Astrocyte of the spinal cord (primary cell): ENCODE results near the gene RIPK3.

Experiments used
- DNase-seq: peaks from one replicate; pipeline ENCODE4 v3.0.0; 2011; ENCODE audit warnings: low read depth, low spot score
- H3K4me3 ChIP-seq: 2 replicates; pipeline ENCODE4 v1.5.1; 2011; ENCODE audit warnings: low read depth, mild to moderate bottlenecking, low read length, moderate library complexity
- in situ Hi-C: cut with HindIII; loops from 2 replicates; pipeline ENCODE4 v1.10.0; 2017; ENCODE audit warnings: low sequenced_read_pairs
- TF ChIP-seq, protein P1 (sequence below): IDR thresholded peaks from 2 replicates; pipeline ENCODE4 v1.5.1; 2012; ENCODE audit warnings: low read depth, mild to moderate bottlenecking, low read length, inconsistent platforms

The RIPK3 gene

DNA sequence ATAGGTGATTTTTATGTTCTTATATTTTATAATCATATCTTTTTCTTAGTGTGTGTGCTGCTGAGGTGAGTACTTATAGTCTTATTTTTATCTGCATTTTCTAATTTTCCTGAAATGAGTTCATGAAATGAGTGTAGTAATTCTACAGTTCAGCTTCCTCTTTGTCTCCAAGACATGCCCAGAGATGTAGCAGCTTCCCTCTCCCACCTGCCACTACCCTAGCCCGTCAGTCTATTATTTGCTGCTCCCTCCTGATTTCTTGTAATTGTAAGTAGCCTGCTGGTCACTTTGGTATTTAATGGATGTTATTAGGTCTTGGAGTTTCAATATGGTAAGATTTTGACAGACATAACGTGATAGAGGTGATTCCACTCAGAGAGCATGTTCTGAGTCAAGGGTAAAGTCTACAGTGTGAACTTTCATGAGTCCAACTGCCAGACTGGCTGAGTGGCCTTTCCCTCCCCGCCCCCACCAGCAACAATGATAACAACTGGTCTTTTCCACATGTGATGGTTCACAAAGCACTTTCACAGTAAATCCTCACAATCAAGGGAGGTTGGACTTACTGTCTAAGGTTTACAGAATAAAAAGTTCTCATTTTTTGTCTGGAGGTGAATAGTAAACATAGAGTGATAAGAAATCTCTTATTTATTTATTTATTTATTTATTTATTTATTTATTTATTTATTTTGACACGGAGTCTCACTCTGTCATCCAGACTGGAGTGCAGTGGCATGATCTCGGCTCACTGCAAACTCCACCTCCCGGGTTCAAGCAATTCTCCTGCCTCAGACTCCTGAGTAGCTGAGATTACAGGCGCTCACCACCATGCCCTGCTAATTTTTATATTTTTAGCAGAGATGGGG is 4.2 kb upstream of the RIPK3 start:
- DNase-seq = no peak
- no peak overlapping the region for H3K4me3 ChIP-seq
- TF ChIP-seq, protein P1, sequence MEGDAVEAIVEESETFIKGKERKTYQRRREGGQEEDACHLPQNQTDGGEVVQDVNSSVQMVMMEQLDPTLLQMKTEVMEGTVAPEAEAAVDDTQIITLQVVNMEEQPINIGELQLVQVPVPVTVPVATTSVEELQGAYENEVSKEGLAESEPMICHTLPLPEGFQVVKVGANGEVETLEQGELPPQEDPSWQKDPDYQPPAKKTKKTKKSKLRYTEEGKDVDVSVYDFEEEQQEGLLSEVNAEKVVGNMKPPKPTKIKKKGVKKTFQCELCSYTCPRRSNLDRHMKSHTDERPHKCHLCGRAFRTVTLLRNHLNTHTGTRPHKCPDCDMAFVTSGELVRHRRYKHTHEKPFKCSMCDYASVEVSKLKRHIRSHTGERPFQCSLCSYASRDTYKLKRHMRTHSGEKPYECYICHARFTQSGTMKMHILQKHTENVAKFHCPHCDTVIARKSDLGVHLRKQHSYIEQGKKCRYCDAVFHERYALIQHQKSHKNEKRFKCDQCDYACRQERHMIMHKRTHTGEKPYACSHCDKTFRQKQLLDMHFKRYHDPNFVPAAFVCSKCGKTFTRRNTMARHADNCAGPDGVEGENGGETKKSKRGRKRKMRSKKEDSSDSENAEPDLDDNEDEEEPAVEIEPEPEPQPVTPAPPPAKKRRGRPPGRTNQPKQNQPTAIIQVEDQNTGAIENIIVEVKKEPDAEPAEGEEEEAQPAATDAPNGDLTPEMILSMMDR = no peak
- in situ Hi-C loops = no loop called here

DNA sequence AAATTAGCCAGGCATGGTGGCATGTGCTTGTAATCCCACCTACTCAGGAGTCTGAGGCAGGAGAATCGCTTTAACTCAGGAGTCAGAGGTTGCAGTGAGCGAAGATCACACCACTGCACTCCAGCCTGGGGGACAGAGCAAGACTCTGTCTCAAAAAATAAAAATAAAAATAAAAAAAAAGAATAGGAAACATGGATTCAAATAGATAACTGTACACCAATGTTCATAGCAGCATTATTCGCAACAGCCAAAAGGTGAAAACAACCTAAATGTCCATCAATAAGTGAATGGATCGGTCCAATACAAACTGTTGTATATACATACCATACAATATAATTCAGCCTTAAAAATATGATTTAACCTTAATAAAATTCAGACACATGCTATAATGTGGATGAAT is 3.1 kb upstream of the RIPK3 start:
- in situ Hi-C loops = no loop called here
- H3K4me3 ChIP-seq = no peak overlapping the region
- no peak for DNase-seq
- TF ChIP-seq, protein P1 = no peak

DNA sequence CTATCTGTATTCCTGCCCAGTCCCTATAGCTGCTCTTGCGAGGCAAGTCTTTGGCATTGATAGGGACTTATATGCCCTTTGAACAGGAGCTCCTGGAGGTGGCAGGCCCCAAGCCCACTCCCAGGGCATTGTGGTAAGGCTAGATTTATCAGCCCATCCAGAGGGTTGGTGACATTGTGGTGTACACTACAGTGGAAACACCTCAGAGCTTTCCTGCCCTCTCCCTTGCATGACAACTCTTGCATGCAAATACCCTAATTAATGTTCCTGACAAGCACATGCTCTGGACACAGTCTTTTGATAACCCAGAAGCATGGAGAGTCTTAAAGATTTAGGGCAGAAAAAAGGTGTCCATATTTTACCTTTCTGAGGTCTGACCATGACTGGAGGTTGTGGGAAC is 815 bp upstream of the RIPK3 start:
- no peak for DNase-seq
- in situ Hi-C loops = no loop called here
- TF ChIP-seq, protein P1 = no peak
- no peak overlapping the region for H3K4me3 ChIP-seq

DNA sequence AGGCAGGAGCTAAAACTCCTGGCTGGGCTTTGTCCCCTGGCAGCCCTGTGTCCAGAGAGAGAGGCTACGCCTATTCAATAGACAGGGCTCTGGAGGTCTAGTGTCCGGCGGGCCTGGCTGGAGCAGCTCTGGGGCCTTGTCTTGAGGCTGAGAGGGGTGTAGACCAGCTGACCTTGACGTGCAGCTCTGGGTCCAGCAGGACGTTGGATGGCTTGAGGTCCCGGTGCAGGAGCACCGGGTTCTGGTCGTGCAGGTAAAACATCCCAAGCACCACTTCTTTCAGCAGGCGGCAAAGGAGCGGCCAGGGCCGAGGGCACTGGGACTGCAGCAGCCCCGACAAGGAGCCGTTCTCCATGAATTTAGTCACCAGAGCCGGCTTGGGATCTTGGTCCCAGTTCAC is 948 bp downstream of the RIPK3 start:
- DNase-seq = no peak
- no peak overlapping the region for H3K4me3 ChIP-seq
- in situ Hi-C loops = loop anchor here (10.0 kb wide), 1 partner anchor 96 kb away; no protein-coding TSS in a partner anchor
- TF ChIP-seq, protein P1 = no peak

DNA sequence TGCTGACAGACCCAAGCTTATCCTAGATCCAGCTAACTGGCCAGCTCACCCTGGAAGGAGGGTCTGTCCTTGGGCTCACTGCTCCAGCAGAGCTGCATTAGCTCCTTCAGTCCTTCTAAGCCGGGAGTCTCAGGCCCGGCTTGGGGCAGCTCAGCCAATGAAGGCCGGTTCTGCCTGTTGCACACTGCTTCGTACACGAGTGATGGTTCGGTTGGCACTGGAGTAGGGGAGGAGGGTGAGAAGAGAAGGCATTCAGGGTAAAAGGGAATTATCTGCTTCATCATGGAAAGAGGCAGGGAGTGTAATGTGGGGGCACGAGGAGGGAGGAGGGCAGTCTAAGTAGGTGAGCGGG is 2.0 kb downstream of the RIPK3 start:
- no peak overlapping the region for H3K4me3 ChIP-seq
- TF ChIP-seq, protein P1 = no peak
- no peak for DNase-seq
- in situ Hi-C loops = loop anchor here (10.0 kb wide), 1 partner anchor 97 kb away; no protein-coding TSS in a partner anchor

DNA sequence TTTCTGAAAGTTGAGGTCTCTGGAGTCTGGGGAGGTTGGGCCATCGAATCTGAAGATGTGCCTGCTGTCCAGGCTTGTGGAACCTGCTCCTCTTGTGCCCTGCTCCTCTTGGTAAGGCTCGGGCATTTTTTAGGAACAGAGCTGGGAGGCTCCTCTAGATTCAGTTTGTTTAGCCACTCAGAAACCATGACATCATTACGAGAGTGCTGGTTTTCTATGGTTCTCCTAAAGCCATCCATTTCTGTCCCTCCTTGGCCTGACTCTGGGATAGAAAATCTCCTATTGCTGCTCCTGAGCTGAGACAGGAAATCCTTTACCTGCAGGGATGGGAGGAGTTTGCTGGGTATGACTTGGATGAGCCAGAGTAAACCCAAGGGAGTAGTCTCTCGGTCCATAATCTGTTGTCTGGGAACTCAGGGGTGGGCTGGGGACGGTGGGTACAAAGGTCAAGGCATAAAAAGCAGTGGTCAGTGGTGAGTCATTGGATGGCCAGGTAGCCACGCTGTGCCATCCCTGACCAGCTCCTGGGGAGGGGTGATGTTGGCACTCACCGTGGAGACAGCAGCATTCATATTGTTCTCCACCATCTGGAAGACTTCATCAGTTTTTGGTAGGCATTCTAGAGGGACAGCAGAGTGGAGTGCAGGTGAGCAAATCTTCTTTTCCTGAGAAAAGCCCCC is 2.5 kb downstream of the RIPK3 start:
- no peak for DNase-seq
- in situ Hi-C loops = loop anchor here (10.0 kb wide), 1 partner anchor 98 kb away; no protein-coding TSS in a partner anchor
- H3K4me3 ChIP-seq = no peak overlapping the region
- TF ChIP-seq, protein P1 = no peak
